ENCODE data around the gene ALDH3B2.
"Not testable (repeated sequence)": the region's sequence is repeated elsewhere in the genome, so short reads cannot be mapped to it uniquely, and the experiment has no call there.

GRCh38 chr11:67623795-67624194 lies 50.6 kb downstream of the ALDH3B2 start:
- TF ChIP-seq CTCF, POLR2AphosphoS5 (IDR thresholded peaks at IDR 0.05): not testable (repeated sequence)

Measured in esophagus muscularis mucosa (tissue), 3 donors.